Measurements from ENCODE around the gene GON4L.
"Not testable (repeated sequence)": the region's sequence is repeated elsewhere in the genome, so short reads cannot be mapped to it uniquely, and the experiment has no call there.

GRCh38 chr1:155711457-155711856 lies 145.6 kb downstream of the GON4L start:
- TF ChIP-seq CTCF (optimal IDR thresholded peaks at IDR 0.05 in 1 of 3, IDR thresholded peaks at IDR 0.05 in 1 of 3, conservative IDR thresholded peaks at IDR 0.05 in 1 of 3; ENCODE audit: extremely low read depth in 1 of 3, insufficient read depth in 2 of 3, low read length in 3 of 3); EZH2 (IDR thresholded peaks at IDR 0.05; ENCODE audit: low read length): not testable (repeated sequence)
